Measurements from ENCODE around the gene NFKBIZ. TPM values are rescaled to one million over a fixed set of nuclear protein-coding genes. Genes with fewer than 3 reads are reported as not detected.
"Not testable (repeated sequence)": the region's sequence is repeated elsewhere in the genome, so short reads cannot be mapped to it uniquely, and the experiment has no call there.

NFKBIZ gene
- total and polyA plus RNA-seq, 2 experiments from 2014 or later, result 15.7 to 19.1 TPM

DNA sequence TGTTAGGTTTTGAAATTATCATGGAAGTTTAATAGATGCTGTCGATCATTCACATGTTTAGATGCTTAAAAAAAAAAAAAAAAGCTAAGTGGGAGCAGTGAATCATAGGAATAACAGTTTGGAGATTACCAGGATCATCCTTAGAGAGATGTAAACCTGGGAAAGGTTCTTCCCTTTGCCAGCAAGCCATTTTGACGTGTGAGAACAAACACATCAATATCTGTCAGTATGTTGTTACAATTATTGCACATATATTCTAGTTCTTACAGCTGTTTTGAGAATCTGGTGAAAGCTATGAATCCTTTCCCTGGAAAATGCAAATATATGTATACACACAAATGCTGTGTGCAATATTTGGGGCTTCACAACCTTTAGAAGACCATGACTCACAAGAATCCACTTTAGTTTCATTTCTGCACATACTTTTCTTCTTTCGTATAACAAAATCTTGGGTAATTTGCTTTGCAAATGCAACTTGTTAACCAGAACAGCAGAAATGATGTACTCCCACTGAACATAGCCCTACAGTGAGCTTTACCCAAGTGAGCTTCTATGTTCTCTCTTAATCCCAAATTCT lies 12.0 kb downstream of the NFKBIZ start:
- Histone ChIP-seq H3K27me3 (replicated peaks; ENCODE audit: insufficient read depth) (no peaks in the 10 kb centered on the region), H3K27ac (no peak overlapping the region), H3K79me2 (ENCODE audit: insufficient read depth) (0 out of 2 replicates have a peak, but pooled peaks cover 18% of the 10 kb centered on the region), H3K4me2 (ENCODE audit: unreplicated experiment) (no peak overlapping the region), H3K36me3 (ENCODE audit: low read depth) (peaks cover 60% of the 10 kb centered on the region), H3K9me2 (ENCODE audit: insufficient read depth) (no peaks in the 10 kb centered on the region), H4K20me1 (ENCODE audit: insufficient read depth) (peaks cover 3% of the 10 kb centered on the region), H2AFZ (no peak overlapping the region), H3K9ac (no peak overlapping the region), H3K4me1 (ENCODE audit: insufficient read depth) (peaks cover 5% of the 10 kb centered on the region; the same call in 1 of the 2 replicates), H3K4me3 (no peak overlapping the region), H3K9me3 (ENCODE audit: low read depth) (no peaks in the 10 kb centered on the region), H3F3A (ENCODE audit: insufficient read depth) (peaks cover 74% of the 10 kb centered on the region)
- TF ChIP-seq EZH2 (IDR thresholded peaks at IDR 0.05; ENCODE audit: insufficient read depth, poor library complexity, severe bottlenecking), result no peak
- no peak for TF ChIP-seq EZH2phosphoT487 (IDR thresholded peaks at IDR 0.05; ENCODE audit: insufficient read depth, low read depth)
- no peak for DNase-seq
- in situ Hi-C loops (cut with MboI), result no loop called here
- 94 to 95% methylated on average over 3 of the region's 3 CpGs for WGBS, 2 experiments (ENCODE audit: low coverage in 1 of 2, low lambda C conversion rate in 2 of 2, missing lambda C conversion rate in 2 of 2)

DNA sequence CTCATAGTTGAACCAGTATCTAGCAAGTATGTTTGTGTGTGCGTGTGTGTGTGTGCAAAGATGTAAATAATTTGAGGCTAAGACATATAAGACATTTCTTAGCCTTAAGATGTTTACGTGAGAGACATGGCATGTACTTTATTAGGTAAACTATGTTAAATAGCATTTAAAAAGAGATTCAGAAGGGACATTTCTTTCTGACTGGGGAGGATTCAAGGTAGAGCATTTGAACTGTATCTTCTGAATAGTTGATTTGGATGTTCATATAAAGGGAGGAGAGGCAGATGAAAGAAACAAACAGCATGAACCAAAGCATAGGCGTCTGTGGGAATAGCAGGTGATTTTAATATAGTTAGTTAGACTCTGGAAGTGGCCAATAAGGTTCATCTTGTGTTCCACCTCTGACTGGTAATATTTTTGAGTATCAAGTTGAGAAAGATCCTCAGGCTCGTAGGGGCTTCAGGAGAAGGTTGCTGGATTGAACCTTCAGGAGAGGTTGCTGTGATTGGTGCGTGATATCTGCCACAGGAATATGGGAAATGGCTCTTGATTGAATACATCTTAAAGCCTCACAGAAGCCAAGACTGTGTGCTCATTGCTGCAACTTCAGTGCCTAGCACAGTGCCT lies 12.6 kb downstream of the NFKBIZ start:
- no peak for DNase-seq
- peaks cover 5% of the 10 kb centered on the region; the same call in 1 of the 2 replicates for H3K4me1 ChIP-seq (ENCODE audit: insufficient read depth)
- TF ChIP-seq EZH2phosphoT487 (IDR thresholded peaks at IDR 0.05; ENCODE audit: insufficient read depth, low read depth) (no peak), EZH2 (IDR thresholded peaks at IDR 0.05; ENCODE audit: insufficient read depth, poor library complexity, severe bottlenecking) (no peak)
- H2AFZ ChIP-seq, result no peak overlapping the region
- in situ Hi-C loops (cut with MboI), result no loop called here
- H3K4me3 ChIP-seq, result no peak overlapping the region
- H3K4me2 ChIP-seq (ENCODE audit: unreplicated experiment), result no peak overlapping the region
- H3K9me3 ChIP-seq (ENCODE audit: low read depth), result no peaks in the 10 kb centered on the region
- no peak overlapping the region for H3K27ac ChIP-seq
- H3K79me2 ChIP-seq (ENCODE audit: insufficient read depth), result 0 out of 2 replicates have a peak, but pooled peaks cover 12% of the 10 kb centered on the region
- H3F3A ChIP-seq (ENCODE audit: insufficient read depth), result peaks cover 68% of the 10 kb centered on the region
- H4K20me1 ChIP-seq (ENCODE audit: insufficient read depth), result peaks cover 3% of the 10 kb centered on the region
- no peaks in the 10 kb centered on the region for H3K9me2 ChIP-seq (ENCODE audit: insufficient read depth)
- peaks cover 54% of the 10 kb centered on the region for H3K36me3 ChIP-seq (ENCODE audit: low read depth)
- 88 to 89% methylated on average over 5 of the region's 5 CpGs for WGBS, 2 experiments (ENCODE audit: low coverage in 1 of 2, low lambda C conversion rate in 2 of 2, missing lambda C conversion rate in 2 of 2)
- no peaks in the 10 kb centered on the region for H3K27me3 ChIP-seq (replicated peaks; ENCODE audit: insufficient read depth)
- no peak overlapping the region for H3K9ac ChIP-seq

DNA sequence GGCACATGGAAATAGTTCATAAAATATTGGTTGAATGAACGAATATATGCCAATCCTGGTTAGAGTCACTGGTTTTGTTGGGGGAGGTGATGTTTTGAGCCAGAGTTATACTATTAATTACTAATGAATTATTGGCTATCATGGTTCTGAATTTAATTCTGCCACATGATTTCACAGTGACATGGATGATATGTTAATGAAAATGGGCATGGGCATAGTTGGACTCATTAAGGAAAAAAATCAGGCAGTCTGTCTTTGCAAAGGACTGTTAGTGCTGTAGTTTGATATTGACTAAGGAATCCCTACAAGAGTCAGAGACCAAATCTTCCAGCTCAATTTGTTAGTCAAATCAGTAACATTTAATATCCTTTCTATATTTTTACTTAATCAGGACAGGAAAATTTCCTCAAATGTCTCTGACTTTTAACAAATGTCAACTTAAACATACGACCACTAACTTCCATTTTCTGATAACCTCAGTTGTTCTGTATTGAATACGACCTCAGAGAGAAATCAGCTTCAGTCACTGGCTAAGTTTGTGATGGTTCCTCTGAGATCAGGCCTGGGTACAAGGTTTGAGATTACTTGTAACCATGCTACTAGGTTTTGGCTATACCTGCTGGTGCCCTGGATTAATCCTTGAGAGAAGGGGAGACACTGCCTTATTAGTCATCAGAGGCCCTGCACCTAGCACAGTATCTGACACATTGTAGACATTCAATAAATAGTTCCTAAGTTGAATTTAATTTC lies 13.3 kb downstream of the NFKBIZ start:
- Histone ChIP-seq H3K36me3 (ENCODE audit: low read depth) (peaks cover 47% of the 10 kb centered on the region), H3K27ac (no peak overlapping the region), H3K4me2 (ENCODE audit: unreplicated experiment) (no peak overlapping the region), H3K79me2 (ENCODE audit: insufficient read depth) (0 out of 2 replicates have a peak, but pooled peaks cover 5% of the 10 kb centered on the region), H4K20me1 (ENCODE audit: insufficient read depth) (peaks cover 3% of the 10 kb centered on the region), H3K4me1 (ENCODE audit: insufficient read depth) (peaks cover 5% of the 10 kb centered on the region; the same call in 1 of the 2 replicates), H3F3A (ENCODE audit: insufficient read depth) (peaks cover 61% of the 10 kb centered on the region), H3K27me3 (replicated peaks; ENCODE audit: insufficient read depth) (no peaks in the 10 kb centered on the region), H3K9me2 (ENCODE audit: insufficient read depth) (no peaks in the 10 kb centered on the region), H3K9me3 (ENCODE audit: low read depth) (no peaks in the 10 kb centered on the region), H3K4me3 (no peak overlapping the region), H2AFZ (no peak overlapping the region), H3K9ac (no peak overlapping the region)
- DNase-seq, result no peak
- TF ChIP-seq EZH2 (IDR thresholded peaks at IDR 0.05; ENCODE audit: insufficient read depth, poor library complexity, severe bottlenecking), result no peak
- TF ChIP-seq EZH2phosphoT487 (IDR thresholded peaks at IDR 0.05; ENCODE audit: insufficient read depth, low read depth), result no peak
- 57 to 66% methylated on average over 3 of the region's 3 CpGs for WGBS, 2 experiments (ENCODE audit: low coverage in 1 of 2, low lambda C conversion rate in 2 of 2, missing lambda C conversion rate in 2 of 2)
- in situ Hi-C loops (cut with MboI), result no loop called here

DNA sequence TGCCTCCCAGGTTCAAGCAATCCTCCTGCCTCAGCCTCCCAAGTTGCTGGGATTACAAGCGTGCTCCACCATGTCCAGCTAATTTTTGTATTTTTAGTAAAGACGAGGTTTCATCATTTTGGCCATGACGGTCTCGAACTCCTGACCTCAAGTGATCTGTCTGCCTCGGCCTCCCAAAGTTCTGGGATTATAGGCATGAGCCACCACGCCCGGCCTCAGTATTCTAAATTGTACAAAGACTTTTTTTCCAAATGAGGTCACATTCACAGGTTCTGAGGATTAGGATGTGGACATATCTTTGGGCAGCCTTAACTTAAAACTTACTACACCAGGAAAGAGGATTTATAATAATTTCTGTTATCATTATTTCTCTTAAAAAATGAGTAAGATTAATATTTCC lies 15.6 kb downstream of the NFKBIZ start:
- H3K27ac ChIP-seq; H3K4me3 ChIP-seq; H4K20me1 ChIP-seq (ENCODE audit: insufficient read depth); DNase-seq; H3K9ac ChIP-seq; H3K27me3 ChIP-seq (replicated peaks; ENCODE audit: insufficient read depth); H3K79me2 ChIP-seq (ENCODE audit: insufficient read depth); H2AFZ ChIP-seq; H3K4me1 ChIP-seq (ENCODE audit: insufficient read depth); H3K4me2 ChIP-seq (ENCODE audit: unreplicated experiment); in situ Hi-C loops (cut with MboI); H3K9me3 ChIP-seq (ENCODE audit: low read depth); H3K9me2 ChIP-seq (ENCODE audit: insufficient read depth): not testable (repeated sequence)
- WGBS, 2 experiments (ENCODE audit: low coverage in 1 of 2, low lambda C conversion rate in 2 of 2, missing lambda C conversion rate in 2 of 2), result 88 to 89% methylated on average over 7 of the region's 7 CpGs
- peaks cover 38% of the 10 kb centered on the region for H3F3A ChIP-seq (ENCODE audit: insufficient read depth)
- peaks cover 24% of the 10 kb centered on the region for H3K36me3 ChIP-seq (ENCODE audit: low read depth)

Data from GM23248 (cell line).